ENCODE measurements around the gene SLC7A9. TPM values are rescaled to one million over a fixed set of nuclear protein-coding genes. Genes with fewer than 3 reads are reported as not detected.

The SLC7A9 gene
- total RNA-seq, 3 donors from 2014 or later = 0.43 to 0.66 TPM; not detected in 1

DNA sequence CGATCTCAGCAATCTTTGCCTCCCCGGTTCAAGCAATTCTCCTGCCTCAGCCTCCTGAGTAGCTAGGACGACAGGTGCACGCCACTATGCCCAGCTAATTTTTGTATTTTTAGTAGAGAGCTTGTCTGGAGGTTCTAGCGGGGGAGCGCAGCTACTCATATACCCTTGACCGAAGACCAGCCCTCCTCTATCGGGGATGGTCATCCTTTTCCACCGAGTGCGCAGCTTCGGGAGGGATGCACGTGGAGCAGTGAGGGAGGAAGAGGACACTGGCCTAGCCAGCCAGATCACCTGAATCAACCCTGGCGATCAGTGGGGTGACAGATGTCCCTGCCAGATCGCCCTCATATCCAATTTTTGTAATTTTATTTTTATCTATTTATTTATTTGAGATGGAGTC, 6.8 kb downstream of the SLC7A9 start:
- no peaks in the 10 kb centered on the region for H3K36me3 ChIP-seq (ENCODE audit: low read depth)

DNA sequence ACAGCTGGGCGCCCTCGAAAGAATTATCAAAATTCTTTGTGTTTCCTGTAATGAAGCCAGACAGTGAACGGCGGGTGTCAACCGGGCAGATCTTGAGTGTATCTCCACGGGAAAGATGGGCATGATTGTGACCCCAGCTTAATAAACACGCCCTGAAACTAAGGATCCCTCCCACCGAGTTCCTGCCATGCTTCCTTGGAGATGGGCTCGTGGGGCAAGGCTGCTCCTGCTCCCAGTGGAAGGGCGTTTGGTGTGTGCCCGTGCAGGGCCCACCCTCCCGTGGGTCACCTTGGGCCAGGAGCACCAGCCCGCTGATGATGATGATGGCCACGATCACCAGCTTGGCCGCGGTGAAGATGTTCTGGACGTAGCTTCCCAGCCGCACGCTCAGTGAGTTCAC, 7.4 kb downstream of the SLC7A9 start:
- intact Hi-C loops (cut with DNase I, micrococcal nuclease) = no loop called here
- Histone ChIP-seq H3K4me1 (ENCODE audit: low read depth) (no peaks in the 10 kb centered on the region), H3K4me3 (no peak overlapping the region), H3K36me3 (ENCODE audit: low read depth) (no peaks in the 10 kb centered on the region), H3K9me3 (no peaks in the 10 kb centered on the region)
- DNase-seq (no peak), ATAC-seq (no peak)
- TF ChIP-seq CTCF (IDR thresholded peaks at IDR 0.05) = no peak

More for the DNA sequence above, 6.8 kb downstream of the SLC7A9 start:
- no peaks in the 10 kb centered on the region for H3K9me3 ChIP-seq
- no peaks in the 10 kb centered on the region for H3K4me1 ChIP-seq (ENCODE audit: low read depth)
- intact Hi-C loops (cut with DNase I, micrococcal nuclease) = no loop called here
- ATAC-seq (no peak), DNase-seq (no peak)
- no peak for TF ChIP-seq CTCF (IDR thresholded peaks at IDR 0.05)
- no peak overlapping the region for H3K4me3 ChIP-seq

DNA sequence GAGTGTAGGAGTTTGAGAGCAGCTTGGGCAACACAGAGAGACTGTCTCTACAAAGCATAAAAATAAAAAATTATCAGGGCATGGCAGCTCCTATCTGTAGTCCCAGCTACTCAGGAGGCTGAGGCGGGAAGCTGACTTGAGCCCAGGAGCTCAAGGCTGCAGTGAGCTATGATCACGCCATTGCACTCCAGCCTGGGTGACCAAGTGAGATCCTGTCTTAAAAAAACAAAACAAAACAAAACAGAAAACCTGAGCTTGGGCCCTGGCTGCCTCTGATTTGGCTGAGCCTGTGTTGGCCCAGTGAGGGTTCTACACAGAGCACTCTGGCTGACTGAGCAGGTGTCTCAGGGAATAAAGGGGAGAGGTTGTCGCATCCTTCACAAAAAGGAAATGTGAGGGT, 8.0 kb downstream of the SLC7A9 start:
- H3K4me3 ChIP-seq = no peak overlapping the region
- ATAC-seq (no peak), DNase-seq (no peak)
- no peaks in the 10 kb centered on the region for H3K9me3 ChIP-seq
- TF ChIP-seq CTCF (IDR thresholded peaks at IDR 0.05) = no peak
- H3K4me1 ChIP-seq (ENCODE audit: low read depth) = no peaks in the 10 kb centered on the region
- intact Hi-C loops (cut with DNase I, micrococcal nuclease) = no loop called here
- H3K36me3 ChIP-seq (ENCODE audit: low read depth) = no peaks in the 10 kb centered on the region

DNA sequence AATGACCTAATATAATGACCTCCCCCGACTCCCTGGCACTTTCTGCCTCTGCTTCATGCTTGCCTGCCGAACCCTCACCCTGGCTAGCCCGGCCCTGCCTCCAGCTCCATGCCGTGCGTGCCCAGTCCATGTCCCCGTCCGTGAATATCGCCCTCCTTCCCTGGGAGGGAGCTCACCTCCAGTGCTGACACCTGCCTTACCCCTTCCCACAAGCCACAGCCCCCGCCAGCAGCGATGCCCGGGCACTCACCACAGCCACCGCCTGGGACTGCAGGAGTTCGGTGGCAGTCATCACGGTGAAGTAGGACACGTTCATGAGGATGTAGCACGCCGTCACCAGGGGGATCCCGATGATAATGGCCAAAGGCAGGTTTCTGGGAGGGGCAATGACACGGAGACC, 10.0 kb downstream of the SLC7A9 start:
- ATAC-seq = no peak

GRCh38 chr19:32858559-32858958, 11.0 kb downstream of the SLC7A9 start:
- Histone ChIP-seq H3K9me3 (no peaks in the 10 kb centered on the region), H3K4me1 (ENCODE audit: low read depth) (no peaks in the 10 kb centered on the region), H3K36me3 (ENCODE audit: low read depth) (no peaks in the 10 kb centered on the region), H3K4me3 (no peak overlapping the region)
- intact Hi-C loops (cut with DNase I, micrococcal nuclease) = no loop called here
- no peak for TF ChIP-seq CTCF (IDR thresholded peaks at IDR 0.05)
- no peak for ATAC-seq
- no peak for DNase-seq

More for the DNA sequence above, 10.0 kb downstream of the SLC7A9 start:
- H3K4me1 ChIP-seq (ENCODE audit: low read depth) = no peaks in the 10 kb centered on the region
- no peaks in the 10 kb centered on the region for H3K9me3 ChIP-seq
- no peak for DNase-seq
- H3K36me3 ChIP-seq (ENCODE audit: low read depth) = no peaks in the 10 kb centered on the region
- no peak for TF ChIP-seq CTCF (IDR thresholded peaks at IDR 0.05)
- intact Hi-C loops (cut with DNase I, micrococcal nuclease) = no loop called here
- no peak overlapping the region for H3K4me3 ChIP-seq

GRCh38 chr19:32858155-32858554, 11.4 kb downstream of the SLC7A9 start:
- H3K4me3 ChIP-seq = no peak overlapping the region
- H3K36me3 ChIP-seq (ENCODE audit: low read depth) = no peaks in the 10 kb centered on the region
- DNase-seq (no peak), ATAC-seq (no peak)
- H3K9me3 ChIP-seq = no peaks in the 10 kb centered on the region
- no peak for TF ChIP-seq CTCF (IDR thresholded peaks at IDR 0.05)
- no peaks in the 10 kb centered on the region for H3K4me1 ChIP-seq (ENCODE audit: low read depth)
- intact Hi-C loops (cut with DNase I, micrococcal nuclease) = no loop called here
